ENCODE results near the gene DOCK3.

The DOCK3 gene

GRCh38 chr3:51393134-51393495, 718.4 kb downstream of the DOCK3 start:
- no peak for DNase-seq

- no peak for DNase-seq
Observed at GRCh38 chr3:51393564-51393963, 718.8 kb downstream of the DOCK3 start.

GRCh38 chr3:51394541-51394940, 719.8 kb downstream of the DOCK3 start:
- no peak for DNase-seq

GRCh38 chr3:51395493-51396213, 720.9 kb downstream of the DOCK3 start:
- no peak for DNase-seq

GRCh38 chr3:51396401-51396800, 721.7 kb downstream of the DOCK3 start:
- no peak for DNase-seq

DNA sequence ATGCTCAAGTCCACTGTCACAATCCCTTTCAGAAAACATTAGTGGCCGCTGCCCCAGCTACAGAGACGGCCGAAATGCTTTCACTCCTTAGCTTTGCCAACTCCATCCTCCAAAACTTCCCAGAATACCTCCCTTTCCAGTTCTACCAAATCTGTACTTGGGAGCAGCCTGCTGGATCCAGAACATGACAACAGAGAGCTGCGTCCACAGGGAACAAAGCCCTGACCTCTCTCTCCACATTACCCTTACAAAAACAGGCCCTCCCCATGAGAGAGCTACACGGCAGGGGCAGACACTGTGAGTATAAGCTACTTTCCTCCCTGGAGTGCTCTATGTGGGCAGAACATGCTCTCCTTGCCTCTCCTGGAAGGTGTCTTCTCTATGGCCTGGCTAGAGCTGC, 722.7 kb downstream of the DOCK3 start:
- DNase-seq = no peak

DNA sequence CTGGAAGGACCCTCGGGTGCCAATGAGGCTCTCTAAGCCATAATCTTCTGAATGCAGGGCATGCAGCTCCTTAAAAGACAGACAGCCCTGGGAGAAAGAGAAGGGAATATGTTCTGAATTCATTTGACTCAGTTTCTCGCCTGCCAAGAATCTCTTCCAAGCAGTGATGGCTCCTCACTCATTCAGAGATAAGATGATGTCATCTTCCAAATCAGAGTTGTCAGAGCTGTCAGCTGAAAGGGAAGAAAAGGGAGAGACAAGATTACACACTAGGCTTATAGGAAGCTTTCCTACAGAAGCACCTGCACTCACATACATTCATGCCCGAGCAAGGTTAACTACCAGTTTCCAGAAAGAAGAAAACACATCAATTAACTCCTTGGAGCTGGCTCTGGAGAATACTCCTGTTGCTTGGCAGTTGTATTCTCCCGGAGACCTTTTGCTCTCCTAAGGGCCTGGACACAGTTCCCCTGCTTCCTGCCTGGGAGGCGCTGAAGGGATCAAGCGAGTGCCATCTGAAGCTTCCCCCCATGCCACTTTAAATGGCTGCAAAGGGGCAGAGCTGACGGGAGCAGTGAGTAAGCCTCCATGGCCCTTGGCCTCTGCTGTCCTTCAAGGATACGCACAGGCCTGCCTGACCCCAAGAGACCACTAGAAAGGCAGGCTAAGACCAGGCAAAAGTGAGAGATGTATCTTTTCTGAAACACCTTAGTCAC, 724.0 kb downstream of the DOCK3 start:
- DNase-seq = no peak

- DNase-seq = no peak
Observed at GRCh38 chr3:51400166-51400565, 725.4 kb downstream of the DOCK3 start.

- DNase-seq = no peak
Observed at GRCh38 chr3:51401735-51402134, 727.0 kb downstream of the DOCK3 start.

DNA sequence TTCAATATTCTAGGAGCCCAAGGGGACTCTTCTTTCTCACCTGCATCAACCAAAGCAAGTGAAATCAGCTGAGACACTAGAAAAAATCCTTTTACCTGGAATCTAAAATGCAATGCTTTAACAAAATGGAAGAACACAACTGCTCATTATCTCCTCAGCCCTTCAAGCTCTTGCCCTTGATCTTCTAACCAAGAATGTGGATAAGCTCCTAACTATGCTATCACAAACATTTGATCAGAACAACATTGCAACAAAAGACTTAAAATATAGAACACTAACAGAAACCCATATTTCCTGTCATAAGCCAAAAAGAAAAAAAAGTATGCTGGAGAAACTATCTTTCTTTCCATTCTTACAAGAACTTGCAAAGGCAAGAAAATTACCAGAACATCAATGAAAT, 728.9 kb downstream of the DOCK3 start:
- no peak for DNase-seq

GRCh38 chr3:51408021-51408420, 733.3 kb downstream of the DOCK3 start:
- no peak for DNase-seq

DNA sequence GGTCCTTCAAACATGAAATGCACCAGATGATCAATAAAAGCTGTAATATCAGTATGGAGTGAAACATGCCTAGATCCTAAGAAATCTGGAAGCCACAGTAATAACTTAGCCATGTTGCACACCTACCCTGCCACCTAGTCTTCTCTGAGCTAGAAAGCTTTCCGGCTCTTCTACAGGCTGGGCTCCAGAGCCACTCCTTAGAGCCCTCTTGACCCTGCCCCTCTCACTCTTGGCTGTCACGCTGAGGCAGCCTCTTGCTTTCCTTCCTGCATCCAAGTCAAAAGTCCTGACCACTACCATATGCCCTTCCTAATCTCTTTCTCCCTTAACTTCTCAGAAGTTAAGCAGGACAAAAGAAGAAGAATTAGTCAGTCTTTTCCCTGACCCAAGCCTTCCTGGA, 734.1 kb downstream of the DOCK3 start:
- no peak for DNase-seq

GRCh38 chr3:51422211-51422610, 747.5 kb downstream of the DOCK3 start:
- no peak for DNase-seq

DNA sequence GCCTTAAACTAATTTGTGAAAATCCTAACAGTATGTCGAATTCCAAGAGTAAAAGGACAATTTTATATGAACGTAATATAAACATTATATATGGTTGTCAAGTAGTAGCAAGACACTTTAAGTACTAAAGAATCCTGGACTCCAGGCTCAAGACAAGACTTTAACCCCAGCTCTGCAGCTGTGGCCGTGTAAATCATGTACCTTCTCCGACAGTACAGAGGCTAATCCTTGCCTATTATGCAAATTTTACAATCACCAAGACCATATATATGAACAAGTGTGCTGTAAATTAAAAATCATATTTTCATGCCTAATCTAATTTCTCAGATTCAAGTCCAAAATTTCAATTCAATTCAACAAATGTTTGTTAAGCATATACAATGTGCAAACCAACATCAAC, 752.2 kb downstream of the DOCK3 start:
- no peak for DNase-seq

DNA sequence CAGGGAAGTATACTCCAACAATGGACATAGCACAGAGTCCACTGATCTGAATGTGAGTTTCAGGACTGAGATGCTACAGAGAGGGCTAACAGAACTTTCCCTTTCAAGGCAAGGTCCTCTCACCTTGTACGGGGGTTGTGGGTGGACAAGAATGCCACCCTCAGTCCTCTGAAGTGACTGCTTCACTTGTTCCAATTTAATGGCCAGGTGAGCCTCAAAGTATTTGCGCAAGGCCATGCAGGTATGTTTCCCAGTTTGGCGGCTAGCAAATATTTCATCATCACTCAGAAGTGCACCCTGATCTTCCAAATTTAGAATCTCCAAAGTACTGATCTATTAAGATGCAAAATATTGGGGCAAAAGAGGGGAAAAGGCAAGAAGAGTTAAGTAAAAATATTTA, 754.4 kb downstream of the DOCK3 start:
- DNase-seq = no peak

Measured in CD4-positive, alpha-beta T cell treated with Interferon gamma for 1 hour (primary cell).